Ishikawa (cell line): Measurements from ENCODE around the gene ACOT12.

ENCODE experiments used
- CEBPB ChIP-seq: IDR thresholded peaks from 2 replicates; pipeline ENCODE4 v1.6.1; 2012
- CREB1 ChIP-seq: IDR thresholded peaks from 2 replicates; pipeline ENCODE4 v1.6.1; 2012; ENCODE audit warnings: low read depth
- EGR1 ChIP-seq: IDR thresholded peaks from 2 replicates; pipeline ENCODE4 v1.6.1; 2012
- EP300 ChIP-seq: IDR thresholded peaks from 2 replicates; pipeline ENCODE4 v1.6.1; 2012; ENCODE audit warnings: borderline replicate concordance
- FOXM1 ChIP-seq: IDR thresholded peaks from 2 replicates; pipeline ENCODE4 v1.6.1; 2012; ENCODE audit warnings: low read depth, borderline replicate concordance
- NFIC ChIP-seq: IDR thresholded peaks from 2 replicates; pipeline ENCODE4 v1.6.1; 2012
- RAD21 ChIP-seq: IDR thresholded peaks from 2 replicates; pipeline ENCODE4 v1.6.1; 2012; ENCODE audit warnings: low read depth
- REST ChIP-seq: IDR thresholded peaks from 2 replicates; pipeline ENCODE4 v1.6.1; 2012; ENCODE audit warnings: low read depth, mild to moderate bottlenecking
- TAF1 ChIP-seq: IDR thresholded peaks from 2 replicates; pipeline ENCODE4 v1.6.1; 2012; ENCODE audit warnings: low read depth, mild to moderate bottlenecking
- TCF12 ChIP-seq: IDR thresholded peaks from 2 replicates; pipeline ENCODE4 v1.6.1; 2012; ENCODE audit warnings: low read depth
- TEAD4 ChIP-seq: IDR thresholded peaks from 2 replicates; pipeline ENCODE4 v1.6.1; 2012
- USF1 ChIP-seq: IDR thresholded peaks from 2 replicates; pipeline ENCODE4 v1.6.1; 2012
- YY1 ChIP-seq: IDR thresholded peaks from 2 replicates; pipeline ENCODE4 v1.6.1; 2012; ENCODE audit warnings: low read depth
- ZBTB7A ChIP-seq: IDR thresholded peaks from 2 replicates; pipeline ENCODE4 v1.6.1; 2012; ENCODE audit warnings: low read depth
- TF ChIP-seq, protein P1 (sequence below): IDR thresholded peaks from 2 replicates; pipeline ENCODE4 v1.6.1; 2012

Gene ACOT12

DNA sequence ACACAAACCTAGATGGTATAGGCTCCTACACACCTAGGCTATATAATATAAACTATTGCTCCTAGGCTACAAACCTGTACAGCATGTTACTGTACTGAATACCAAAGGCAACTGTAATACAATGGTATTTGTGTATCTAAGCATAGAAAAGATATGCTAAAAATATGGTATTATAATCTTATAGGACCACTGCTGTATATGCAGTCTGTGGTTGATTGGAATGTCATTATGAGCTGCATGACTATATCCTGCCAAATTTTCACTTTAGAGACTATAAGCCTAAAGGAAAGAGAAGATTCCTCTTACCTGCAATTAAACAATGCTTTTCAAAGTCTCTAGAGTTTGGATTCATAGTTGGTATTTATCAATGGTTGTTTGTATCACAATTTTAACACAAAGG lies 24.7 kb upstream of the ACOT12 start:
- TF ChIP-seq TEAD4 = no peak
- TF ChIP-seq FOXM1 = no peak
- no peak for TF ChIP-seq RAD21
- no peak for TF ChIP-seq TCF12
- no peak for TF ChIP-seq ZBTB7A
- no peak for TF ChIP-seq CEBPB
- TF ChIP-seq USF1 = no peak
- no peak for TF ChIP-seq YY1
- TF ChIP-seq EP300 = no peak
- TF ChIP-seq, protein P1, sequence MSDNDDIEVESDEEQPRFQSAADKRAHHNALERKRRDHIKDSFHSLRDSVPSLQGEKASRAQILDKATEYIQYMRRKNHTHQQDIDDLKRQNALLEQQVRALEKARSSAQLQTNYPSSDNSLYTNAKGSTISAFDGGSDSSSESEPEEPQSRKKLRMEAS = no peak
- no peak for TF ChIP-seq REST
- no peak for TF ChIP-seq TAF1
- no peak for TF ChIP-seq EGR1
- TF ChIP-seq CREB1 = no peak

DNA sequence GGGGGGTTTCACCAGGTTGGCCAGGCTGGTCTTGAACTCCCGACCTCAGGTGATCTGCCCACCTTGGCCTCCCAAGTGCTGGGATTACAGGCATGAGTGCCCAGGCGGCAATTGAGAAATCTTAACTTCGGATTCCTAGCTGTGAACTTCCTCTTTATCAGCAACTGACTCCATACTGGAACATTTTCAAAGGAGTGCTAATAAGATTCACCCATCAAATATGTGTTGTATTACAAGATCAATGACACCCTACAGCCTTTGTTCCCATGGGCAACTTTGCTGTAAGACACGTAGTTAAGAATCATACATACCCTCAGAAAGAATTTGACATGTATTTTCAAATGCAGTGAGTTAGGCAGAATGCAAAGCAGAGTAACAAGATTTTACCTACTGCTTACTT lies 23.1 kb upstream of the ACOT12 start:
- TF ChIP-seq, protein P1 = no peak
- no peak for TF ChIP-seq TCF12
- no peak for TF ChIP-seq FOXM1
- no peak for TF ChIP-seq RAD21
- no peak for TF ChIP-seq CREB1
- no peak for TF ChIP-seq TAF1
- no peak for TF ChIP-seq EGR1
- TF ChIP-seq CEBPB = no peak
- no peak for TF ChIP-seq ZBTB7A
- TF ChIP-seq REST = no peak
- no peak for TF ChIP-seq USF1
- TF ChIP-seq YY1 = no peak
- no peak for TF ChIP-seq EP300
- no peak for TF ChIP-seq TEAD4

- TF ChIP-seq, protein P1 = no peak
- TF ChIP-seq CREB1 (no peak), RAD21 (no peak)
These were observed 16.0 kb upstream of the ACOT12 start for GRCh38 chr5:81409896-81410295.

DNA sequence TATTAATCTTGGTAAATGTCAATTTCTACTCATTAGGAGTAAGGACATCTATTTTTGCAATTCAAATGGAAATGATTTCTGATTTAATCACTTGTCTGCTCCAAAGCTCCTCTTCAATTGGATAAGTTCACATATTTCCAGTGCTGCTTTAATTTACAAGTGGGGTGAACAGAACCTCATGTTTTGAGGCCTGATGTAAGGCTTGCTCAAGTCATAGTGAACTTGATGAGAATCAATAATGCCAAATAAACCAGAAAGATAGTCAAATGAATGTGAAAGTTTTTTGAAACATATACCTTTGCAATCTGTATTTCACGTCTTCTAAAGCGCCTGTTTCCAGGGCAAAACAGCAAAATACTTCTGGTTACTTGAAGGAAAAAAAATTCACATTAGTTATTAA lies 15.4 kb upstream of the ACOT12 start:
- TF ChIP-seq YY1 = no peak
- no peak for TF ChIP-seq ZBTB7A
- TF ChIP-seq TEAD4 = no peak
- no peak for TF ChIP-seq EGR1
- TF ChIP-seq RAD21 = no peak
- no peak for TF ChIP-seq REST
- TF ChIP-seq EP300 = no peak
- no peak for TF ChIP-seq NFIC

- TF ChIP-seq CREB1 = no peak
- no peak for TF ChIP-seq EP300
- TF ChIP-seq TEAD4 = no peak
- no peak for TF ChIP-seq USF1
- TF ChIP-seq, protein P1 = no peak
- no peak for TF ChIP-seq TCF12
- no peak for TF ChIP-seq ZBTB7A
- no peak for TF ChIP-seq NFIC
- no peak for TF ChIP-seq RAD21
- no peak for TF ChIP-seq YY1
- no peak for TF ChIP-seq EGR1
- TF ChIP-seq FOXM1 = no peak
- TF ChIP-seq TAF1 = no peak
- no peak for TF ChIP-seq CEBPB
- TF ChIP-seq REST = no peak
These were observed 14.6 kb upstream of the ACOT12 start for GRCh38 chr5:81408496-81408895.
